Activated gamma-delta T cell treated with anti-CD3 and anti-CD28 coated beads, Interleukin-2, amount 50 U/mL, for 16 hours (primary cell): ENCODE measurements around the gene GMDS.

Experiments used
- DNase-seq: peaks from one replicate; pipeline ENCODE4 v3.0.0-alpha.2; 2020; ENCODE audit warnings: low read depth

The GMDS gene

DNA sequence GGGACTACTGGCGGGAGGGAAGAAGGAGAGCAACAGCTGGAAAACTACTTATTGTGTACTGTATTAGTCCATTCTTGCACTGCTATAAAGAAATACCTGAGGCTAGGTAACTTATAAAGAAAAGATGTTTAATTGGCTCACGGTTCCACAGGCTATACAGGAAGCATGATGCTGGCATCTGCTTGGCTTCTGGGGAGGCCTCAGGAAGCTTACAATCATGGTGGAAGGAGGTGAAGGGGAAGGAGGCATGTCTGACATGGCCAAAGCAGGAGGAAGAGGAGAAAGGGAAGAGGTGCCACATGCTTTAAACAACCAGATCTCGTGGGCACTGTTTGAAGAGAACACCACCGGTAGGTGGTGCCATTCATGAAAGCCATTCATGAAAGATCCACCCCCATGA is 67.3 kb downstream of the GMDS start:
- DNase-seq, result no peak

DNA sequence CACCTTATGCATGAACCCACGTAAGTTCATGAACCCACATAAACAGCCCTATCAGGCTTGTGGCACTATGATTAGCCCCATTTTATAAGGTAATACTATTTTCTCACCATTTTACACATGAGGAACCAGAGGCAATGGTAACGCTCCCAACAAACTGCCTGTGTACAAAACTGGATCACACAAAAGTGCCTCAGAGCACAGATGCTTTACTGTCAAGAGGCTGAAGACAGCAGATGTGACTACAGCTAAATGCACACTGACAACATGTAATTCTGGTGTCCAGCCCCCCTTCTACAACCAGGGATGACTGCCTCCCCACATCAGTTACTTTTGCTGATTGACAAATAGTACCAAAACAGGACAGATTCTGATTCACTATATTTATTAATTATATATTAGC is 69.6 kb downstream of the GMDS start:
- DNase-seq, result no peak

DNA sequence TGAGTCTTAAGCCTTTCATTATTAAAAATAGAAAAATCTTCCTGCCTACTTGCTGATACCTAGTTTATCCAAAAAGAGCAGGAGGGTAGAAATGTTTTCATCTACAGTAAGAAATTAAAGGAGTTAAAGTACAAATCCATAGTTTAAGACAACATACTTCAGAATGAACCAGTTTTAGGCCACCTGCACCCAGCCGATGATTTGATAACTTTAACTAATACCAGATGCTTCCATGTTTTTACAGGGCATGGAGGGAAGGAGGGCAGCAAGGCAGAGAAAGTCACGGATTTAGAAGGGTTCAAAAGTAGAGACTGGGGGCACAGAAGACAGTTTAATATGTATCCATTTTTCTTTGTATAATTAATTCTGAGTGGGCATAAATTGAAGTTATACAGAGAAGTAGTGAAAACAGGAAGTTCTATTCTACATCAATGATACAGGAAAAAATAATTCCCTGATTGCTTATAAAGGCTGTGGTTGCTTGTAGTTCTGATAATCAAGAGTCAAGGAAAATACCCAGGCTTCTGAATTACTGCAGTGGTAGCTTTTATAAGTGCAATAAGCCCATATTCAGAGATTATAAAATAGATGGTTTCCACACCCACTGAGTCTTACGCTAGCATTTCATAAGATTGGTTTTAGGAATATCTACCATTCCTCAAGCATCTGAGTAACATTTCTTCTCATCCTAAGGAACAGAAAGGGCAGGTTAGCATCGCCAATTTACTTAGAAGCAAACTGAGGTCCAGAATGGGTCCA is 72.0 kb downstream of the GMDS start:
- DNase-seq, result no peak

DNA sequence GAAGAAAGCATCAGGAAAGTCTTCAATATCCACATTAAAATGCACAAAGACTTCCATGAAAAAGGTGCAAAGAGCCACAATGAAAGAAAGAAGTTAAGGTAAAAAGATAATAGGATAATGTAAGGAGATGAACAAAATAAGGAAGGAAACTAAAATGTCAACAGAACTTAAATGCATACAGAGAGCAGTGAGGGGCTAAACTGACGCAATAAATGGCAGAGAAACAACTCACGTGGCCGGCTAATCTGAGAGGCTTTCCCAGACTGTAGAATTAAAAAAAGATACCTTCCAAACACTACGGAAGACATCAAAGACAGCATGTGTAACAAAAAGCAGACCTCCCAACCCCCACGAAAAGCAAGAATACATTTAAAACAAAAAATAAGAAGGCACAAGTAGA is 73.7 kb downstream of the GMDS start:
- no peak for DNase-seq

DNA sequence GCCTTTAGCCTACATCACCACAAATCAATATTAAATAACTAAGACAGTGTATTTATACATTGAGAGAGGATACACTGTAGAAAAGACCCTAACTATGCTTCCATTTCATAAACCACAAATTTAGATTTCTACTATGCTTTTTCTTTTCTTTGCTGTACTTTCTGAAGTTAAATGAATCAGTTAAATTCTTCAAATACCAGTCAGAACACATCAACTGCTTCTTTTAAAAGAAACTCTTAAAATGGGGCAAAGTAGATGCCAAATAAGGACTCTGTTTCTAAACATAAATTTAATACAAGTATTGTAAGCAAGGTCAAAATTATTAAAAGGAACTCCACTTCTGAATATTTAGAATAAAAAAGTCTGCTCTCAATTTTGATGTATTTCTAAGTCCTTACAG is 76.9 kb downstream of the GMDS start:
- no peak for DNase-seq

DNA sequence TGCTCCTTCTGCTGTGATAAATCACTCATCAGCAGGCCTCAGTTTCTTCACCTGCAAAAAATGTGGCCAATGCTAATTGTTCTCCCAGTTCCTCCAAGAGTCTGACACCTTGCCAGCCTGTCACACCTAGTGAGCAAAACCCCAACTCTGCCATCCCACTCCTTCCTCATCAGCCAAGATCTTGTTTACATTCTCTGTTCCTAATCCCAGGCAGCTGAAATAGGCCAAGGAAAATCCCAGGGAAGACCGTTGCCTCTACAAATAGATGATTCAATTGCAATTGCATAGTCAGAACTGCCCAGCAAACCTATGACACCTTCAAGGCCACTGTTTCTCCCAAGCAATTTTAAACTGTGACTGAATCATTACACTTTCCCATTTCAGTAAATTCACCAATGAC is 78.7 kb downstream of the GMDS start:
- DNase-seq, result no peak

DNA sequence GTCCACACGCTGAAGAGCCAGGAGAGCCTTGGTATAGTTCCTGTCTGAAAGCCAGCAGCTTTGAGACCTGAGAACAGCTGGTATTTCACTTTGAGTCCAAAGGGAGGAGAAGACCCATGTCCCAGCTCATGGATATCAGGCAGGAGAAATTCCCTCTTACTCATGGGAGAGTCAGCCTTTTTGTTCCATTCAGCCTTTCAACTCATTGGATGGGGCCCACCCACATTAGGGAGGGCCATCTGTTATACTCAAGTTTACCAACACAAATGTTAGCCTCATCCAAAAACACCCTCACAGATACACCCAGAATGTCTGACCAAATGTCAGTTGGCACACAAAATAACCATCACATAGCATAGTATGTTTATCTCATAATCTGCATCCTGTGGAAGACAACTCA is 80.1 kb downstream of the GMDS start:
- DNase-seq, result no peak

DNA sequence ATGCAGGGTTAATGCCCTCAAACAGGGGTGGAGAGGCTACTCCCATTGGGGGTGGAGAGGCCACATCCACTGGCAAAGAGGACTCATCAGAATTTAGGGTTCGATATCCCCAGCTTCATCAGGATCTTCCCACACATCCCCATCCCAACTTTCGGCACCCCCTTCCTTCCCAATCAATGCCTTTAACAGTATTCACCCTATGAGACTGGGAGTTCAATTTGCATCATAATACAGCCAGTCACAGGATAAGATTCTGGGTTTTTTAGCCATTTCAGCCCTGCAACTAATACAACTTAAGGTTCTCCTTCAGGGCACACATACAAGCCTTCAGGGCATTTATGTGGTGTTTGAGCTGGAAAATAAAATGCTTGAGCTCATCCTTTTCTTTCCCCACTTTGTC is 80.9 kb downstream of the GMDS start:
- DNase-seq, result no peak

DNA sequence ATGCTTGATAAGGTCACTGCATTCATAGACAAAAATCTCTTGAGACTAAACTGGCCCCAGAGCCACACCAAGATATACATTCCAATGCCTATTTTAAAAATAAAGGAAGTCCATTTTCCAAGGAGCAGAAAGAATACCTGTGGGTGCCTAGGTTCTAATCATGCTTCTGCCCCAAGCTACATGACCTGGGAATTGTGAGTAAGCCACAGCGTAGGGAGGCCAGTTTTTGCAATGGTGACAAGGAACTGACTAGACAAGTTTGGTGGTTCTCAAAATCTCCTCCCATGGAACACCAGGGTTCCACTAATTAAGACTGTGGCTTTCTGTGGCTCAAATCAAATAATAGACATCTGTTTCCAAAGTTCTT is 83.3 kb downstream of the GMDS start:
- DNase-seq, result no peak

DNA sequence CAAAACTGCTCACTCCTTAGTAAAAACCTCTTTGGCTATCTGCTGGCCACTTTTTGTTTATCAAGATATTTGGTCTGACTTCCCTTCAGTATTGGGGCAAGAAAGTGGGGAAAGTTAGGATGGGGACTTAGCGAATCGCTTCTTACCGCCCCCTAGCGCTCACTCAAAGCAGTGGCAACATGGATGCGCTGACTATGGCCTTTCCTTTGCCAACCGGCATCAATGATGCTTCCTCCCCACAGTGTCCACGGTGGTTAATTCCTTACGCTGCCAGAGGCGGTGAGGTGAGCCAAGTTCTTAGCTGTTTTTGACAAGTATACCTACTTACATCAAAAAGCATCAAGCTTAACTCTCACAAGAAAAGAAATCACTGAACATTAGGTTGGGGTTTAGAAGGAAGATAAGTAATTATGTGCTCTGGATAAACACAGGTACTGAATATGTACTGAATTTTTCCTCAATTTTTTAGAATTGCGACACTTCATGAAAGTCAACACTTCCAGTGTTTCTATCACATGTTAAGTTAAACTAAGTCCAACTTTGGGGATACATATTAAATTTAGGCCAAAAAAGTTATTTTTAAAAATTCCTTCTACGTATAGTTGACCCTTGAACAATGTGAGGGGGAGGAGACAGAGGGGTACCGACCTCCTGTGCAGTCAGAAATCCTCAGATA is 86.7 kb downstream of the GMDS start:
- no peak for DNase-seq

DNA sequence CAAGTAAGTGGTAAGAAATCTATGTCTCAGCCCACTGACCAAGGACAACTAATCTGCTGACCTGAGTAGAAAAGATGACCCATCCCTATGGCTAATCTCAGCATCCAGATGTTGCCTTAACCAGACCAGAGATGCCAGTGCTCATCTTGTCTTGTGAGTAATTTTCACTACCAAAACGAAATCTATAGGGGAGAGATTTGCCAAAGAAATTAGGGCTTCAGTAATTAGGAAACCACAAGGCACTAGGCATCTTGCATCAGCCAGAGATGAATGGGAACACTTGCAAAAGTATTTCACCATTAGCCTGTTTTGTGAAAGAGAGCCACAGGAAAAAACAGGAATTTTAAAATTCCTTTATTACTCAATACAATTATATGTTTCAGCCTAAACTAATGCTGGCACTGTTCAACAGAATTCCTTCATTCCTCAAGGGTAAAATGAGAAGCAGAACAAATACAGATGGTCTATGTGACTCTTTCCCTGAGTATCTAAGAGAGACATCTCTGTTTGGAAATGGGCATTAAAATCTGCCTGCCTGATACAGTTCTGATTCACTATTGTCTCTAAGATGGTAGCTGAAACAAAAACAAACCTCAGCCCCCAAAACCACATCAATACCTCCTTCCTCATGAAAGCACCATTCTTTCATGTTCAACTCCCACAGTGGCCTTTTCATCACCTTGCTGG is 87.8 kb downstream of the GMDS start:
- no peak for DNase-seq

DNA sequence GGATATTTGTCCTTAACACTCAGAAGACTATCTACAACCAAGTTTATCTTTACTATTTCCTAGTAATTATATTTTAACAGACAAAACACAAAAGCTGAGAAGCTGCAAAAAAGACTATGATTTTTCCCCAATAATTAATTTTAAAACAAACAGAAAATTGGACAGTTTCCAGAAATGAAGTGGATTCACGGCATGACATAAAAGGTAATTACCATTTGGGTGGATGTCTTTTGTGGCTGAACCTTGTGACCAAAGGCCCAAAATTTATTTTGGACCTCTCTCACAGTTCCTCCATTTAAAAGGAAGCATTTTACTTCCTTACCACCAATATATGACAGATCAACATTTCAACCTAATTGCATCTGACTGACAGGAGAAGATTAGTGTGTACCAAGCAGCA is 90.2 kb downstream of the GMDS start:
- DNase-seq, result no peak

DNA sequence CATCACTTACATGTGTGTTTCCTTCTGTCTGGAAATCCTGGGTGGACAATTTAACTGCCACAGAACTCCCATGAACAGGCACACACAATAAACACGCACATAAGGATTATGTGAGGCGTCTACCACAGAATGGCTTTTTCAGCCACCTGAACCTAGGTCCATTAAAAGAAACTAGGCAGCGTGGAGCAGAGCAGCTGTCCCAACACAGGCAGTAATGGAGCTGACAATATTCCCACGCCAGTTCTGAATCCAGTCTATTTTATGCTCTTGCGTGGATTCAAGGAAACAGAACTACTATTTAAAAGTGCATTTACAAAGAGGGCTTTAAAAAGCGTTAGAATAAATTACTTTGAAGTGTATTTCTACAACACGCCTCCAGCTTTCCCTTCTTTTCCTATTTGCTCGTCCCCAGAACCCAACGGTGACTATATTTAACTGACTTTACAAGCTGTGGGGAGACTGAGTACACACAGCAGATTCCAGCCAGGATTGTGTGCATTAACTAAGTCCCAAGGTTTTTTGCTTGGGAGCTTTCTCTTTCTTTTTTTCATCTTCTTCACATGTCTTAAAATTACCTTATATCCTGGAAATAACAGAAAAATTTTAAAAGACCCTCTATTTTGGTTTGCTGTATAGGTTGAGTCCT is 95.9 kb downstream of the GMDS start:
- DNase-seq, result no peak

DNA sequence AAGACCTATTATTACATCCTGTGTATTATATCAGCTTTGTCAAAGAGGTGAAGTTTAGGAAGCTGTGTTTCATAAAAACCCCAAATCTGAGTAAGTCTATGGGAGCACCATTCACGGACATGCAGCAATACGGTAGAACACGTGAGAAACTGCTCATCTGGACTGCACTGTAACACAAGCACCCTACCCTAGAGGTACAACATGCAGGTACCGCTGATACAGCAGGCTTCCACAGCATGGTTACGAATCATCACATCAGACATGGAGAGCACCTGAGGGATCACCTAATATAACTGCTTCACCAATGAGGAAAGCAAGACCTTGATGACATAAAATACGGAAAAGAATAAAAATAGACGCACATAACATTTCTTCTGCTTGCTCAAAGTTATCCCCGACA is 96.7 kb downstream of the GMDS start:
- DNase-seq, result no peak

DNA sequence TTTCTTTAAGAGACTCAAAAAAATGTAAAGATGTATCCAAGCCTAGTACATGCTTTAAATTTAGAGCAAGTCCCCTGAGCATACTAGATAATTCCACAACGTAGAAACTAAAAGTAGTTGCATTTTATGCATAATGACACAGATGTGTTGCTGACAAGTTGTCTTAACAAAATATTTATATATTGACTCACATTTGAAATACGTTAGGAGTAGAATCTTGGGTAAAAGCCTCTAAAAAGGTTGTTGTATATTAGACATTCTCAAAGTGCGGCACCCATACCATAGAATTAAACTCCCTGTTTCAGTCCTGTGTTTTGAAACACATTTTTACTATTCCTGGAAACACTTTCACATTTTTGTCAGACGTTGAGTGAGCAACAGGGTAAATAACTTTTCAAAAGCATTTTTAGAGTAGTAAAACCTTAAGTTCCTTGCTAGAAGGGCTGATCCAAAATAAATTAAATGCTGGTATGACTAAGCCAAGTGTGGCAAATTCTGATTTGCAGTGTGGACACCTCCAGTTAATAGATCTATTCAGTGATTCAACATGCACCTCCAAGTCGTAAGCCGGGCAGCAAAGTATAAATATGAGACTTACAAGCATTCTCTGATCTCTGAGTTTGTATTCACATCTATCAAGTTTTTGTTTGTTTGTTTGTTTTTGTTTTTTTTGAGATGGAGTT is 97.5 kb downstream of the GMDS start:
- DNase-seq, result no peak

DNA sequence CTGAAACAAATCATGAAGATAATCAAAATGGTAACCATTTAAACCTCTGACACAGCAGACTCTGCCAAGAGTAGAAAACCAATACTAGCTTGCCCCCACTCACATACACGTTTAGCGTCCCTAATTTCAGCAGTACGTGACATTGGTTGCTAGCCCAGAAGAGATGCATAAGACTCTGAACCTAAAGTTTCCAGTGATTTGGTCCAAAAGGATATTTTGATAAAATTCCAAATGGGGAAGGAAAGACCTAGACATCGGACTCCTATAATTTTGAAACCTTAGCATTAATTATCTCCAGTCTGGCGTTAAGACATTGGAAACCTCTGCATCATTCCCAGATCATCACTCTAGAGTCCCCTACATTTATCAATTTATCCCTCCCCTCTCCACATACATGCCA is 98.1 kb downstream of the GMDS start:
- DNase-seq, result no peak

DNA sequence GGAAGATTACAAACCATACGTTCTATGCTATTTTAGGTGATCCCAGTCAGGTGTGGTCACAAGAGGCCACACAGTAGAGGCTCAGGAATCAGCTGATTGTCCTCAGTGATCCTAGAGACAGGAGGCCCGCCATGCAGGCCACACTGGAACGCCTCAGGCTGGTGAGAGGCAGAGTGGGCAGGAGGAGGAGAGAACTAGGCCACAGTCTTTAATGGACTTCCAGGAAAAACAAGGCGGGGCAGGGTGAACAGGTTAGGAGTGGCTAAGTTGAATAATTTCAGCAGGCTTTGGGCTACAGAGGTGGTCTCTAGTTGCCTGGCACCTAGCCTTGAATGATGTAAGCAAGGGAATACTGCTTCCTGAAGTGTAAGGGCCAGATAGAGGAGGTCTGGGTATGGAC is 101.2 kb downstream of the GMDS start:
- DNase-seq, result no peak

DNA sequence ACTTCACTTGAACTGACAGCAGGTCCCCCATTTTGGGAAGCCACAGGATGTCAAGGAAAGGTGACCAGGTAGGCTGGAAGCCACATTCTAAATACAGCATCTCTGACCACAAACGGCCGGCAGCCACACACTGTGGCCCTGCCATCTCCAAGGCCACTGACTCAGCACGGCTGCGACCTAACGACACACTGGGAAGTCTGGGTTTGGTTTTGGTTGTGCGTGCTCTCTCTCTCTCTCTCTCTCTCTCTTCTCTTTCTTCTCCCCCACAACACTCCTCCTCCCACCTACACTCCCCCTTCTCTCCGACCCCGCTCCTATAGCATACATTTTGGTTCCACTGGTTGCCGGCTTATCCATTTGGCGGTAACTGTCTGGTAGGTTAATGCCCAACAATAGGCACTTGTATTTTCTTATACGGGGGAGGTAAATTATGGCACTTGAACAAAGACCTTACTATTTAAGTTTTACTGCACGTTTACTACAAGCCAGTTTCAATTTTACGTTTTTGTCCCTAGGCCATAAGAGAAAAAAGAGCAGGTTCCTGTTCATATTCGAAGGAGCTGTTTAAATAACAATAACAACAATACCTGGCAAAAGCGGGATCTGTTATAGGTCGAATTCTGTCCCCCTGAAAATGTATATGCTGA is 103.6 kb downstream of the GMDS start:
- no peak for DNase-seq

DNA sequence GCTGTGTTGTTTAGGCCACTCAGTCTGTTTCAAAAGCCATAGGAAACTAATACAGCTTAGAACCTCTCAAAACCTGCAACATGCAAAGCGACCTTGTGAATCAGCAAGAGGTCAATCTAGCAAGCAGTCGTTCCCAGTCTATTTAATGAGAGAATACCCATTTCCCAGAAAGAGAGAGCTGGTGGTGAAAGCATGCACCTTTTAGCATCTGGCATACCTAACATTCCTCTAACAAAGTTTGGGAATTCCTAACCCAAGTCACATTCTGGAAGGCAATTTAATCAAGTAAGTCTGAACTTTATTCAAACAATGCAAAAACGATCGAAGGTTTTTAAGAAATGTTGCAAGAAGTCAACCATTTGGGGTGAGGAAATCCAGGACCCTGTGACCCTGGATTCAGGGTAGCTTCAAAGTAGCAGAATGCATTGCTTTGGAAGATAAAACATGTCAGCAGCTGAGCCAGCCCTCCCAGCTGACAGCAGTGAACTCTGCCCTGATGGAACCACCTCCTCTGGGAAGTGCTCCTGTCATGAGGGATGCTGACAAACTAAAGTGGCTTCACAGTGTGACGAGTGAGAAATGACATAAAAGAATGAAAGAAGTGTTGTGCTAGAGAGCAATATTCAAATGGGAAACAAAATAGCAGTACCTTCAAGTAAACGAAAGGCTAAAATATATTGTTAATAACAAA is 104.8 kb downstream of the GMDS start:
- no peak for DNase-seq

DNA sequence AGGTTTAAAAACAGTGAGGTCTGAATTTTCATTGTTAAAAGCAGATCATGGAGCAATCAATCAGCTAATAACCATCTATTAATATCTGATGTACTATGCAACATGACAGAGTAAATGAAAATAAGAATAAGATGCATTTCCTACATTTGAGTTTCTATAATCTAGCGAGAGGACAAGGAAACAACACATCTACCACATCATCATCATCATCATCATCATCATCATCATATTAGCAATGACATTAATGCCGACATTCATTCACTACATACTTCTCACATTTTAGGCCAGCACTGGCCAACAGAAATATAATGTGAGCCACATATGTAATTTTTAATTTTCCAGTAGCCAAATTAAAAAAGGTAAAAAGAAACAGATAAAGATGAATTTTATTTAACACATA is 110.0 kb downstream of the GMDS start:
- no peak for DNase-seq

DNA sequence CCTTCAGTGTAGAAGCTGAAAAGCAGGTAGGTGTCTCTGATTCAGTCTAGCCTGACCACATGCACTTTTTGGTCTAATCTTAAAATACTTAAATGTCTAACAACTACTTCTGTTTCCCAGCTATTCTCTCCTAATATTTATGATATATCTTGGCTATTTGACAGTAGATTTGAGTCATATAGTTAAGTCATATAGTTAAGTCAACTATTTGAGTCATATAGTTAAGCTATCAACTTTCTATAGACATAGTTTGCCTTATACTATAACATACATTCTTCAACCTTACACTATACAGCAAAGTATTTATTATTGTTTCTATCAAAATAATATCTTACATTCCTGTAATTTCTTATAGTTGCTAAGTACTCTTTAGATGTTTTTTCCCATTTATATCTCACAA is 110.9 kb downstream of the GMDS start:
- no peak for DNase-seq
